Testis (tissue), 3 donors: ENCODE measurements around the gene FGGY. TPM values are rescaled to one million over a fixed set of nuclear protein-coding genes. Genes with fewer than 3 reads are reported as not detected.

Experiments used
- DNase-seq: peaks from one replicate; pipeline ENCODE4 v3.0.0-alpha.2; 2019
- H3K27ac ChIP-seq, 2 donors: fragments of 200-600 bp; sonication (generic); one replicate each; pipeline ENCODE4 v1.5.1; 2019
- H3K27me3 ChIP-seq: fragments of 200-600 bp; sonication (generic); one replicate; pipeline ENCODE4 v1.5.1; 2019
- H3K36me3 ChIP-seq: fragments of 200-600 bp; sonication (generic); one replicate; pipeline ENCODE4 v1.5.1; 2017; ENCODE audit warnings: low read depth; ENCODE audit errors: missing control alignments
- H3K4me1 ChIP-seq: fragments of 200-600 bp; sonication (generic); one replicate; pipeline ENCODE4 v1.5.1; 2019
- H3K4me3 ChIP-seq, 2 donors: fragments of 200-600 bp; sonication (generic); one replicate each; pipeline ENCODE4 v1.5.1; 2017 to 2019
- H3K9me3 ChIP-seq: fragments of 200-600 bp; sonication (generic); one replicate; pipeline ENCODE4 v1.5.1; 2017
- CTCF ChIP-seq, 3 experiments: fragments of 450-650 bp in 2 of 3; fragments of 200-600 bp in 1 of 3; sonication (generic) in 1 of 3; IDR thresholded peaks; one replicate each; pipeline ENCODE4 v1.5.1; 2016 to 2019; ENCODE audit warnings: antibody characterized with exemption in 3 of 3, mild to moderate bottlenecking in 2 of 3, moderate library complexity in 1 of 3
- POLR2A ChIP-seq: fragments of 450-650 bp; IDR thresholded peaks from one replicate; pipeline ENCODE4 v1.6.1; 2017; ENCODE audit warnings: antibody characterized with exemption, mild to moderate bottlenecking, moderate library complexity
- WGBS, 2 donors: methylation state at CpG; one replicate each; pipeline ENCODE4 v1.1.5; 2018; 5-methylcytosine and 5-hydroxymethylcytosine counted together
- intact Hi-C: fragments of 100-400 bp; cut with DNase I; formaldehyde crosslinking; loops from one replicate; pipeline ENCODE4 v1.15.1; 2023; ENCODE audit warnings: low total_unique reads
- polyA plus RNA-seq: library from polyadenylated mRNA; stranded (reverse); fragments of 350-450 nt; fragmentation: Illumina TruSeq; extraction: RNeasy Lipid Tissue Mini Kit (QIAGEN cat#74804); gene quantifications from one replicate; pipeline ENCODE4 v1.2.3, GENCODE V29; 2014; ENCODE audit warnings: low read depth, low replicate concordance; ENCODE audit not compliant: insufficient read depth
- total RNA-seq, 2 donors: library from RNA; depleted of rRNA; stranded (reverse); fragments of >200 nt; gene quantifications; one replicate each; pipeline ENCODE4 v1.2.3, GENCODE V29; 2016

Gene FGGY
- total and polyA plus RNA-seq, 3 donors from 2014 or later, result 14.6 to 32.8 (median 32.3) TPM

- DNase-seq, result no peak
- Histone ChIP-seq H3K27ac (no peak overlapping the region), H3K4me1 (no peaks in the 10 kb centered on the region), H3K36me3 (no peaks in the 10 kb centered on the region), H3K4me3 (no peak overlapping the region), H3K27me3 (no peaks in the 10 kb centered on the region), H3K9me3 (no peaks in the 10 kb centered on the region)
- 78 to 87% methylated on average over 2 of the region's 2 CpGs for WGBS, 2 donors
- intact Hi-C loops, result no loop called here
- TF ChIP-seq CTCF (IDR thresholded peaks at IDR 0.05), result no peak
- TF ChIP-seq POLR2A, result no peak
Measured at GRCh38 chr1:59485171-59485570, 188.3 kb downstream of the FGGY start.

GRCh38 chr1:59485949-59486348 is 189.1 kb downstream of the FGGY start:
- H3K27ac ChIP-seq, result no peak overlapping the region
- H3K27me3 ChIP-seq, result no peaks in the 10 kb centered on the region
- DNase-seq, result no peak
- no peaks in the 10 kb centered on the region for H3K36me3 ChIP-seq
- H3K4me1 ChIP-seq, result no peaks in the 10 kb centered on the region
- intact Hi-C loops, result no loop called here
- no peaks in the 10 kb centered on the region for H3K9me3 ChIP-seq
- 71 to 78% methylated on average over 2 of the region's 2 CpGs for WGBS, 2 donors
- no peak for TF ChIP-seq CTCF (IDR thresholded peaks at IDR 0.05)
- TF ChIP-seq POLR2A, result no peak
- no peak overlapping the region for H3K4me3 ChIP-seq

GRCh38 chr1:59486615-59487014 is 189.7 kb downstream of the FGGY start:
- 24 to 62% methylated on average over 2 of the region's 2 CpGs for WGBS, 2 donors
- Histone ChIP-seq H3K4me3 (no peak overlapping the region), H3K36me3 (no peaks in the 10 kb centered on the region), H3K9me3 (no peaks in the 10 kb centered on the region), H3K4me1 (no peaks in the 10 kb centered on the region), H3K27me3 (no peaks in the 10 kb centered on the region), H3K27ac (no peak overlapping the region)
- no peak for DNase-seq
- no peak for TF ChIP-seq POLR2A
- TF ChIP-seq CTCF (IDR thresholded peaks at IDR 0.05), result no peak
- intact Hi-C loops, result no loop called here

- no peaks in the 10 kb centered on the region for H3K4me1 ChIP-seq
- no peak overlapping the region for H3K27ac ChIP-seq
- TF ChIP-seq POLR2A (no peak), CTCF (IDR thresholded peaks at IDR 0.05) (no peak)
- DNase-seq, result no peak
- H3K36me3 ChIP-seq, result no peaks in the 10 kb centered on the region
- no peaks in the 10 kb centered on the region for H3K9me3 ChIP-seq
- intact Hi-C loops, result no loop called here
- 78 to 88% methylated on average over 2 of the region's 2 CpGs for WGBS, 2 donors
- H3K4me3 ChIP-seq, result no peak overlapping the region
- H3K27me3 ChIP-seq, result no peaks in the 10 kb centered on the region
Measured at GRCh38 chr1:59487335-59488031, 190.6 kb downstream of the FGGY start.

GRCh38 chr1:59492500-59492899 is 195.6 kb downstream of the FGGY start:
- no peak overlapping the region for H3K27ac ChIP-seq
- no peaks in the 10 kb centered on the region for H3K36me3 ChIP-seq
- H3K9me3 ChIP-seq, result no peaks in the 10 kb centered on the region
- H3K4me3 ChIP-seq, result no peak overlapping the region
- intact Hi-C loops, result no loop called here
- WGBS, 2 donors, result 58 to 76% methylated on average over 1 of the region's 1 CpG
- no peaks in the 10 kb centered on the region for H3K4me1 ChIP-seq
- DNase-seq, result no peak
- no peak for TF ChIP-seq CTCF (IDR thresholded peaks at IDR 0.05)
- TF ChIP-seq POLR2A, result no peak
- no peaks in the 10 kb centered on the region for H3K27me3 ChIP-seq
